GM23338 (cell line): ENCODE results near the gene STON2. TPM values are rescaled to one million over a fixed set of nuclear protein-coding genes. Genes with fewer than 3 reads are reported as not detected.

Experiments
- ATAC-seq: fragments of 200-7000 bp; cut with Tn5 transposase; 3 replicates; pipeline ENCODE4 v1.9.1; 2020
- DNase-seq: peaks from one replicate; pipeline ENCODE4 v3.0.0-alpha.2; 2015; ENCODE audit warnings: low spot score
- H2AFZ ChIP-seq: fragments of 200-600 bp; sonication (generic); 2 replicates; pipeline ENCODE4 v1.8.0; 2016; ENCODE audit warnings: antibody characterized with exemption, mild to moderate bottlenecking, moderate library complexity
- H3F3A ChIP-seq: fragments of 200-600 bp; sonication (generic); replicated peaks from 2 replicates; pipeline ENCODE4 v1.8.0; 2017; ENCODE audit warnings: antibody characterized with exemption, mixed run types, low read depth
- H3K27ac ChIP-seq: fragments of 200-600 bp; sonication (generic); 2 replicates; pipeline ENCODE4 v1.6.1; 2016; ENCODE audit warnings: low read depth
- H3K27me3 ChIP-seq: fragments of 200-600 bp; sonication (generic); 2 replicates; pipeline ENCODE4 v1.8.0; 2016; ENCODE audit warnings: mild to moderate bottlenecking, mixed run types, moderate library complexity; ENCODE audit not compliant: insufficient read depth
- H3K36me3 ChIP-seq: fragments of 200-600 bp; sonication (generic); 2 replicates; pipeline ENCODE4 v1.8.0; 2016; ENCODE audit warnings: mild to moderate bottlenecking; ENCODE audit not compliant: insufficient read depth
- H3K4me1 ChIP-seq: fragments of 200-600 bp; sonication (generic); 2 replicates; pipeline ENCODE4 v1.8.0; 2016; ENCODE audit warnings: mild to moderate bottlenecking, moderate library complexity; ENCODE audit not compliant: insufficient read depth
- H3K4me2 ChIP-seq: fragments of 200-600 bp; sonication (generic); 2 replicates; pipeline ENCODE4 v1.7.1; 2017; ENCODE audit warnings: mixed run types
- H3K4me3 ChIP-seq: fragments of 200-600 bp; sonication (generic); 2 replicates; pipeline ENCODE4 v1.6.1; 2016; ENCODE audit warnings: mixed run types
- H3K79me2 ChIP-seq: fragments of 200-600 bp; sonication (generic); replicated peaks from 2 replicates; pipeline ENCODE4 v1.8.0; 2017; ENCODE audit warnings: mild to moderate bottlenecking; ENCODE audit not compliant: insufficient read depth
- H3K9me2 ChIP-seq: fragments of 200-600 bp; sonication (generic); 2 replicates; pipeline ENCODE4 v1.8.0; 2017; ENCODE audit not compliant: insufficient read depth
- H4K20me1 ChIP-seq: fragments of 200-600 bp; sonication (generic); replicated peaks from 2 replicates; pipeline ENCODE4 v1.8.0; 2017; ENCODE audit warnings: mild to moderate bottlenecking; ENCODE audit not compliant: insufficient read depth
- H3K27ac Mint-ChIP-seq: 2 replicates; pipeline ENCODE4 v1.8.0; 2020; ENCODE audit warnings: inconsistent platforms, mild to moderate bottlenecking, moderate library complexity, mixed read lengths
- H3K27me3 Mint-ChIP-seq: 3 replicates; pipeline ENCODE4 v1.8.0; 2022; ENCODE audit warnings: low read depth, mild to moderate bottlenecking, moderate library complexity, mixed read lengths, inconsistent platforms; ENCODE audit not compliant: insufficient read depth, poor library complexity
- H3K36me3 Mint-ChIP-seq: 3 replicates; pipeline ENCODE4 v1.8.0; 2021; ENCODE audit warnings: low read depth, mild to moderate bottlenecking, inconsistent platforms, moderate library complexity, mixed read lengths
- H3K4me1 Mint-ChIP-seq: 3 replicates; pipeline ENCODE4 v1.8.0; 2020; ENCODE audit warnings: mild to moderate bottlenecking, inconsistent platforms, mixed read lengths
- H3K4me3 Mint-ChIP-seq: 3 replicates; pipeline ENCODE4 v1.8.0; 2021; ENCODE audit warnings: moderate library complexity, mild to moderate bottlenecking, inconsistent platforms, mixed read lengths
- H3K9me3 Mint-ChIP-seq: 3 replicates; pipeline ENCODE4 v1.8.0; 2020; ENCODE audit warnings: moderate library complexity, mild to moderate bottlenecking, inconsistent platforms, mixed read lengths
- CREB1 ChIP-seq: fragments of 250-450 bp; sonication (Bioruptor Pico); IDR thresholded peaks from 2 replicates; pipeline ENCODE4 v1.5.0; 2020; ENCODE audit warnings: low read depth, mild to moderate bottlenecking, moderate library complexity
- EZH2phosphoT487 ChIP-seq: fragments of 200-600 bp; sonication (generic); IDR thresholded peaks from one replicate; pipeline ENCODE4 v1.8.1; 2018; ENCODE audit warnings: antibody characterized with exemption; ENCODE audit not compliant: unreplicated experiment
- POLR2AphosphoS5 ChIP-seq: IDR thresholded peaks from 2 replicates; pipeline ENCODE4 v1.6.1; 2016; ENCODE audit warnings: antibody characterized with exemption, low read depth
- STAT1 ChIP-seq: IDR thresholded peaks from one replicate; pipeline ENCODE4 v1.6.1; 2016; ENCODE audit warnings: antibody characterized with exemption; ENCODE audit not compliant: unreplicated experiment
- ZNF331 ChIP-seq: fragments of 250-450 bp; sonication (Bioruptor Pico); IDR thresholded peaks from 2 replicates; pipeline ENCODE4 v1.5.0; 2020; ENCODE audit warnings: low read depth, mild to moderate bottlenecking, moderate library complexity
- polyA plus RNA-seq: library from polyadenylated mRNA; unstranded; fragments of >200 nt; fragmentation: Nextera tagmentation; extraction: Ambion mirVana; gene quantifications from 2 replicates; pipeline ENCODE4 v1.2.1, GENCODE V29; 2016
- total RNA-seq: library from RNA; depleted of rRNA; stranded (reverse); fragments of >200 nt; shearing (Covaris generic); gene quantifications from 2 replicates; pipeline ENCODE4 v1.2.3, GENCODE V29; 2014
- TF ChIP-seq, protein P1 (sequence below), 2 experiments: fragments of 200-600 bp in 1 of 2; sonication (generic) in 1 of 2; conservative IDR thresholded peaks; 2 replicates each; pipeline versions ENCODE4 v1.5.1 to v1.6.1; 2016 to 2017; ENCODE audit warnings: antibody characterized with exemption in 2 of 2, low read depth in 2 of 2, mild to moderate bottlenecking in 2 of 2, moderate library complexity in 1 of 2
- TF ChIP-seq, protein P2 (sequence below): IDR thresholded peaks from 2 replicates; pipeline ENCODE4 v1.6.1; 2016; ENCODE audit warnings: antibody characterized with exemption
- TF ChIP-seq, protein P3 (sequence below): fragments of 250-450 bp; sonication (Bioruptor Pico); IDR thresholded peaks from 2 replicates; pipeline ENCODE4 v1.5.0; 2020; ENCODE audit warnings: mild to moderate bottlenecking, moderate library complexity

Gene STON2
- total and polyA plus RNA-seq, 2 experiments from 2014 or later = 8.2 to 71.0 TPM

DNA sequence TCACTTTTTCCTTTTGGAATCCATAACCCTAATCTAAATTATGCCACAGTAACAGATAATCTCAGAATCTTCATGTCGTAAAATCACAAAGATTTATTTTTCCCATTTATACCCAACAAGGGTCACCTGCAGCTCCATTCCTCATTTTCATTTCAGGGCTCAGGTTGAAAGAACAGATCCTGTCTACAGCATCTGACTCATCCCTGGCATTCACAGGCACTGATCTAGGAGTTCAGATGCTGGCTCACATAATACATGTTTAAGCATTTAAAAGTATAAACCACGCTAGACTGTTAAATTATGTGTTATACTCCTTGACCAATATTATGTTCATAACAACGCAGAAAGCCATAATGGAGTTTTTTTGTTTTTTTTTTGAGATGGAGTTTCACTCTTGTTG is 58.3 kb downstream of the STON2 start:
- Mint-ChIP-seq H3K27me3 (peaks cover 5% of the 10 kb centered on the region), H3K9me3 (no peaks in the 10 kb centered on the region), H3K4me1 (no peaks in the 10 kb centered on the region), H3K27ac (no peak overlapping the region), H3K4me3 (no peak overlapping the region), H3K36me3 (no peaks in the 10 kb centered on the region; the same call in 2 of the 3 replicates)
- TF ChIP-seq POLR2AphosphoS5 (no peak), ZNF331 (CRISPR knock-in tag) (no peak), STAT1 (no peak)
- TF ChIP-seq, protein P1, sequence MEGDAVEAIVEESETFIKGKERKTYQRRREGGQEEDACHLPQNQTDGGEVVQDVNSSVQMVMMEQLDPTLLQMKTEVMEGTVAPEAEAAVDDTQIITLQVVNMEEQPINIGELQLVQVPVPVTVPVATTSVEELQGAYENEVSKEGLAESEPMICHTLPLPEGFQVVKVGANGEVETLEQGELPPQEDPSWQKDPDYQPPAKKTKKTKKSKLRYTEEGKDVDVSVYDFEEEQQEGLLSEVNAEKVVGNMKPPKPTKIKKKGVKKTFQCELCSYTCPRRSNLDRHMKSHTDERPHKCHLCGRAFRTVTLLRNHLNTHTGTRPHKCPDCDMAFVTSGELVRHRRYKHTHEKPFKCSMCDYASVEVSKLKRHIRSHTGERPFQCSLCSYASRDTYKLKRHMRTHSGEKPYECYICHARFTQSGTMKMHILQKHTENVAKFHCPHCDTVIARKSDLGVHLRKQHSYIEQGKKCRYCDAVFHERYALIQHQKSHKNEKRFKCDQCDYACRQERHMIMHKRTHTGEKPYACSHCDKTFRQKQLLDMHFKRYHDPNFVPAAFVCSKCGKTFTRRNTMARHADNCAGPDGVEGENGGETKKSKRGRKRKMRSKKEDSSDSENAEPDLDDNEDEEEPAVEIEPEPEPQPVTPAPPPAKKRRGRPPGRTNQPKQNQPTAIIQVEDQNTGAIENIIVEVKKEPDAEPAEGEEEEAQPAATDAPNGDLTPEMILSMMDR (conservative IDR thresholded peaks at IDR 0.05; ENCODE audit: low read depth in 2 of 2) = no peak
- TF ChIP-seq, protein P2, sequence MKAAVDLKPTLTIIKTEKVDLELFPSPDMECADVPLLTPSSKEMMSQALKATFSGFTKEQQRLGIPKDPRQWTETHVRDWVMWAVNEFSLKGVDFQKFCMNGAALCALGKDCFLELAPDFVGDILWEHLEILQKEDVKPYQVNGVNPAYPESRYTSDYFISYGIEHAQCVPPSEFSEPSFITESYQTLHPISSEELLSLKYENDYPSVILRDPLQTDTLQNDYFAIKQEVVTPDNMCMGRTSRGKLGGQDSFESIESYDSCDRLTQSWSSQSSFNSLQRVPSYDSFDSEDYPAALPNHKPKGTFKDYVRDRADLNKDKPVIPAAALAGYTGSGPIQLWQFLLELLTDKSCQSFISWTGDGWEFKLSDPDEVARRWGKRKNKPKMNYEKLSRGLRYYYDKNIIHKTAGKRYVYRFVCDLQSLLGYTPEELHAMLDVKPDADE = no peak
- no peaks in the 10 kb centered on the region for H3K27me3 ChIP-seq
- no peaks in the 10 kb centered on the region for H3K4me1 ChIP-seq
- H3K79me2 ChIP-seq = peaks cover 24% of the 10 kb centered on the region
- no peak for DNase-seq
- H3K4me3 ChIP-seq = no peak overlapping the region
- H3K36me3 ChIP-seq = no peaks in the 10 kb centered on the region
- no peak overlapping the region for H3K4me2 ChIP-seq
- no peak overlapping the region for H2AFZ ChIP-seq
- 0 out of 2 replicates have a peak, but pooled peaks cover 3% of the 10 kb centered on the region for H4K20me1 ChIP-seq
- no peak overlapping the region for H3K27ac ChIP-seq
- ATAC-seq = no peak
- H3F3A ChIP-seq = no peaks in the 10 kb centered on the region
- H3K9me2 ChIP-seq = peaks cover 2% of the 10 kb centered on the region; the same call in 1 of the 2 replicates

DNA sequence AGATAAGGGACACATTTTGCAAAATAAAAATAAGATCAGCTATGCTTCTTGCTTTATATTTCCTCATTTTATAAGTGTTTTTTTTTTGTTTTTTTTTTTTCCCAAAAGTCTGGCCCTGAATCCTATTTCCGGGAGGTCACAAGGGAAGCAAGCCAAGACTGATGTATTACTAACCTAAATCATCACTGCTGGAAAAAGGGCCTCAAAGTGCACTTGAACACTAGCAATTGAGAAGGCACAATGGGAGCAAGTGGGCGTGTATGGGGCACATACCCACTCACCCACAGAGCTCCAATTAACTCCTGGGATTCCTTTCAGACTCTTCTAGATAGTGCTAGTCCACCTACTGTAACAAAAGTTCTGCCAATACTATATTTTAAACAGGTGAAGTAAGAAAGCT is 58.8 kb downstream of the STON2 start:
- H3K4me2 ChIP-seq = no peak overlapping the region
- TF ChIP-seq POLR2AphosphoS5 (no peak), STAT1 (no peak), EZH2phosphoT487 (no peak), CREB1 (CRISPR knock-in tag) (no peak)
- TF ChIP-seq, protein P1 (conservative IDR thresholded peaks at IDR 0.05; ENCODE audit: low read depth in 2 of 2) = no peak
- TF ChIP-seq, protein P2 = no peak
- TF ChIP-seq, protein P3, sequence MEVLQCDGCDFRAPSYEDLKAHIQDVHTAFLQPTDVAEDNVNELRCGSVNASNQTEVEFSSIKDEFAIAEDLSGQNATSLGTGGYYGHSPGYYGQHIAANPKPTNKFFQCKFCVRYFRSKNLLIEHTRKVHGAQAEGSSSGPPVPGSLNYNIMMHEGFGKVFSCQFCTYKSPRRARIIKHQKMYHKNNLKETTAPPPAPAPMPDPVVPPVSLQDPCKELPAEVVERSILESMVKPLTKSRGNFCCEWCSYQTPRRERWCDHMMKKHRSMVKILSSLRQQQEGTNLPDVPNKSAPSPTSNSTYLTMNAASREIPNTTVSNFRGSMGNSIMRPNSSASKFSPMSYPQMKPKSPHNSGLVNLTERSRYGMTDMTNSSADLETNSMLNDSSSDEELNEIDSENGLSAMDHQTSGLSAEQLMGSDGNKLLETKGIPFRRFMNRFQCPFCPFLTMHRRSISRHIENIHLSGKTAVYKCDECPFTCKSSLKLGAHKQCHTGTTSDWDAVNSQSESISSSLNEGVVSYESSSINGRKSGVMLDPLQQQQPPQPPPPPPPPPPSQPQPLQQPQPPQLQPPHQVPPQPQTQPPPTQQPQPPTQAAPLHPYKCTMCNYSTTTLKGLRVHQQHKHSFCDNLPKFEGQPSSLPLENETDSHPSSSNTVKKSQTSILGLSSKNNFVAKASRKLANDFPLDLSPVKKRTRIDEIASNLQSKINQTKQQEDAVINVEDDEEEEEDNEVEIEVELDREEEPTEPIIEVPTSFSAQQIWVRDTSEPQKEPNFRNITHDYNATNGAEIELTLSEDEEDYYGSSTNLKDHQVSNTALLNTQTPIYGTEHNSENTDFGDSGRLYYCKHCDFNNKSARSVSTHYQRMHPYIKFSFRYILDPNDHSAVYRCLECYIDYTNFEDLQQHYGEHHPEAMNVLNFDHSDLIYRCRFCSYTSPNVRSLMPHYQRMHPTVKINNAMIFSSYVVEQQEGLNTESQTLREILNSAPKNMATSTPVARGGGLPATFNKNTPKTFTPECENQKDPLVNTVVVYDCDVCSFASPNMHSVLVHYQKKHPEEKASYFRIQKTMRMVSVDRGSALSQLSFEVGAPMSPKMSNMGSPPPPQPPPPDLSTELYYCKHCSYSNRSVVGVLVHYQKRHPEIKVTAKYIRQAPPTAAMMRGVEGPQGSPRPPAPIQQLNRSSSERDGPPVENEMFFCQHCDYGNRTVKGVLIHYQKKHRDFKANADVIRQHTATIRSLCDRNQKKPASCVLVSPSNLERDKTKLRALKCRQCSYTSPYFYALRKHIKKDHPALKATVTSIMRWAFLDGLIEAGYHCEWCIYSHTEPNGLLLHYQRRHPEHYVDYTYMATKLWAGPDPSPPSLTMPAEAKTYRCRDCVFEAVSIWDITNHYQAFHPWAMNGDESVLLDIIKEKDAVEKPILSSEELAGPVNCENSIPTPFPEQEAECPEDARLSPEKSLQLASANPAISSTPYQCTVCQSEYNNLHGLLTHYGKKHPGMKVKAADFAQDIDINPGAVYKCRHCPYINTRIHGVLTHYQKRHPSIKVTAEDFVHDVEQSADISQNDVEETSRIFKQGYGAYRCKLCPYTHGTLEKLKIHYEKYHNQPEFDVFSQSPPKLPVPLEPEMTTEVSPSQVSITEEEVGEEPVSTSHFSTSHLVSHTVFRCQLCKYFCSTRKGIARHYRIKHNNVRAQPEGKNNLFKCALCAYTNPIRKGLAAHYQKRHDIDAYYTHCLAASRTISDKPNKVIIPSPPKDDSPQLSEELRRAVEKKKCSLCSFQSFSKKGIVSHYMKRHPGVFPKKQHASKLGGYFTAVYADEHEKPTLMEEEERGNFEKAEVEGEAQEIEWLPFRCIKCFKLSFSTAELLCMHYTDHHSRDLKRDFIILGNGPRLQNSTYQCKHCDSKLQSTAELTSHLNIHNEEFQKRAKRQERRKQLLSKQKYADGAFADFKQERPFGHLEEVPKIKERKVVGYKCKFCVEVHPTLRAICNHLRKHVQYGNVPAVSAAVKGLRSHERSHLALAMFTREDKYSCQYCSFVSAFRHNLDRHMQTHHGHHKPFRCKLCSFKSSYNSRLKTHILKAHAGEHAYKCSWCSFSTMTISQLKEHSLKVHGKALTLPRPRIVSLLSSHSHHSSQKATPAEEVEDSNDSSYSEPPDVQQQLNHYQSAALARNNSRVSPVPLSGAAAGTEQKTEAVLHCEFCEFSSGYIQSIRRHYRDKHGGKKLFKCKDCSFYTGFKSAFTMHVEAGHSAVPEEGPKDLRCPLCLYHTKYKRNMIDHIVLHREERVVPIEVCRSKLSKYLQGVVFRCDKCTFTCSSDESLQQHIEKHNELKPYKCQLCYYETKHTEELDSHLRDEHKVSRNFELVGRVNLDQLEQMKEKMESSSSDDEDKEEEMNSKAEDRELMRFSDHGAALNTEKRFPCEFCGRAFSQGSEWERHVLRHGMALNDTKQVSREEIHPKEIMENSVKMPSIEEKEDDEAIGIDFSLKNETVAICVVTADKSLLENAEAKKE (CRISPR knock-in tag) = no peak

More for the DNA sequence above, 58.8 kb downstream of the STON2 start:
- DNase-seq = no peak
- Mint-ChIP-seq H3K4me3 (no peak overlapping the region), H3K4me1 (no peaks in the 10 kb centered on the region), H3K27ac (no peak overlapping the region), H3K36me3 (no peaks in the 10 kb centered on the region; the same call in 2 of the 3 replicates), H3K9me3 (no peaks in the 10 kb centered on the region), H3K27me3 (peaks cover 5% of the 10 kb centered on the region)
- Histone ChIP-seq H3K4me1 (no peaks in the 10 kb centered on the region), H3K27me3 (no peaks in the 10 kb centered on the region), H2AFZ (no peak overlapping the region), H3K79me2 (peaks cover 20% of the 10 kb centered on the region), H4K20me1 (0 out of 2 replicates have a peak, but pooled peaks cover 3% of the 10 kb centered on the region), H3K27ac (no peak overlapping the region), H3K4me3 (no peak overlapping the region), H3K36me3 (no peaks in the 10 kb centered on the region), H3F3A (no peaks in the 10 kb centered on the region), H3K9me2 (peaks cover 2% of the 10 kb centered on the region; the same call in 1 of the 2 replicates)
- no peak for ATAC-seq
